Stimulated activated CD8-positive, alpha-beta memory T cell treated with anti-CD3 and anti-CD28 coated beads, Interleukin-15, amount 100 ng/mL, for 48 hours (primary cell): ENCODE results near the gene SMARCD3.

Experiments
- DNase-seq, 2 donors: peaks; one replicate each; pipeline ENCODE4 v3.0.0-alpha.2; 2020; ENCODE audit warnings: low read depth in 2 of 2

Gene SMARCD3

DNA sequence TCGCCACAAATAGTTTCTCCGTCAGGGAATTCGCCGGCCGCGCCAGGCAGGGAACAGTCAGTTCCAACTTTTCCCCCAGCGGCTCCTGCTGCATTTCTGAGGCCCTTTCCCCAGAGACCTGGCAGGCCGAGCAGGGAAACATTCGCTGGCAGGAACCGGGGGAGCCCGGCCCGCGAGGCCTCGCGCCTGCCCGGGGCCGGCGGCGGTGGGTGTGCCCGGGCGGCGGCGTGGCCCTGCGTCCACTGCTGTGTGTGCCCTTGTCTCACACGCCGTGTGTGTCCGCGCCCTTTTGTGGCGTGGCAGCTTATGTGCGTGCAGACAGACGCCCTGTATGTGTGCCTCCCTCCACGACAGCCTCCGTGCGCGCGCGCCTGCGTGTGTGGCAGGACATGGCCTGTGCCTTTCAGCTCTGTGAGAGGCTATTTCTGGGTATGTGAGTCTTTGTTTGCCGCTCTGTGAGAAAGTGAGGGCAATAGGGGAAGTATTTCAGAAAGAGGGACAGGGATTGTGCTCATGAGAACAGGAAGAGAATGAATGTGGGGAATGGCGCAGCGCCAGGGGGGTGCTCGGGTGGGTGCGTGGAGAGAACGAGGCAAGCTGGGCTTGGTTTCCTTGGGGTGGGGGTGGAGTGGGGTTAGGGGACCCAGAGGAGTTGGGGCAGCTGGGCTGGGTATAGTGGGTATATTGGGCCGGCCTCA lies 689 bp upstream of the SMARCD3 start:
- DNase-seq = no peak

DNA sequence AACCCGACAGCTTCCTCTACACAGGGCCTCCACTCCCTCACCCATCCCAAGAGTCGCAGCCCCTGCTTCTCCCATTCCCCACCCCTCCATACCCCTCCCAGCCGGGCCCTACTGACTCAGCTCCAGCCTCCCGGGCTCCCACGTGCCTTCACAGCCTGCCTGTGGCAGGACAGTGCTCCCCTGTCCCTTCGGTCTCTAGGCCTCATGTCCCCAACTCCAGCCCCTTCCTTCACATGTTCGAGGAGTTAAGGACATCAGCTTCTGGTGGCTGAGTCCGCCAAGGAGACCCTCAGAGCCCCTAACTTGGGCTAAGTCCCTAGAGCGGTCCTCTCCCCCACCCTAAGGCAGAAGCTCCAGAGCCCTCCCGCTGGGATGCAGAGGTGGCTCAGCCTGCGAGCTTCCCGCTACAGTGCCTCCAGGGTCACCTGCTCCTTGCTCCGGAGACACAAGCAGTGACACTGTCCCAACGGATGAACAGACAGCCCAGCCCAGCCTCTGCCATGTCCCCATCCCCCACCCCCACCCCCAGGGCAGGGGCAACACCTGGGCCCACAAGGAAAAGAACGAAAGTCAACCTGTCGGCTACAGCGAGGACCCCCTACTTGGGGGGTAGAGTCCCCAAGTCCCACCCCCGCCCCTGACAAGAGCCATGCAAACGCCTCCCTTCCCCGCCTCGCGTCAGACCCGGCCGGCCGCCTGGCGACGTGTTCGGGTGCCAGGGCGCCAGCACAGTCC lies 716 bp downstream of the SMARCD3 start:
- DNase-seq = no peak

DNA sequence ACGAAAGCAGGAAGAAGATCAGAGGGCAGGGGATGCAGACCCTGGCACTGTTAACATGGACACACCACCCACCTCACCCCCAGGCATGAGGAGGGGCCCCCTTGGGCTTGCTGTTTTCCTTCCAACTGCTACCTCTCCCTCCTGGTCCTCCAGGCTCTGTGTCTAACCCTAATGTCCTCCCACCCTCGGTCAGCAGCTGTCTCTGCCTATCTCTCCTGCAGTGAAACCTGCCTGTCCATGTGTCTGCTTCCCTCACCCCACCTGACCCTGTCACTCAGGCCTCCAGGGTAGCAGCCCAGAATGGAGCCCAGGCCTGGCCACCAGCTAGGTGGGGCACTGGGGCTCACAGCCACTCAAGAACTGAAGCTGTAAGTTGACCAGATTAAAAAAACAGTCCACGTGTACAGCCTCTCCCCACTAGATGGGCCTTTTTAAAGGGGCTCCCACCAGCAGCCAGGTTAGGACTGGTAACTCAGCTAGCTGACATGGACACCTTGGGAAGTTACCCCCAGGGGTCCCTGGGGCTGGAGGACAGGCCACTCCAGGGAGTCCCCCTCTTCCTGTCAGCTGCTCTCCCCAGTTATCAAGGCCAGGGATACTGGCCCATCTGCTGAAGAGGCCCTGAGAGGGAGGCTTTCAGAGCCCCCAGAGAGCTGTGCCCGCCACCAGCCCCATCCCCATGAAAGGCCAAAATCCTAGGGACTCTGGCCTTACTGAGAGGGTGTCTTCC lies 1.5 kb downstream of the SMARCD3 start:
- no peak for DNase-seq

DNA sequence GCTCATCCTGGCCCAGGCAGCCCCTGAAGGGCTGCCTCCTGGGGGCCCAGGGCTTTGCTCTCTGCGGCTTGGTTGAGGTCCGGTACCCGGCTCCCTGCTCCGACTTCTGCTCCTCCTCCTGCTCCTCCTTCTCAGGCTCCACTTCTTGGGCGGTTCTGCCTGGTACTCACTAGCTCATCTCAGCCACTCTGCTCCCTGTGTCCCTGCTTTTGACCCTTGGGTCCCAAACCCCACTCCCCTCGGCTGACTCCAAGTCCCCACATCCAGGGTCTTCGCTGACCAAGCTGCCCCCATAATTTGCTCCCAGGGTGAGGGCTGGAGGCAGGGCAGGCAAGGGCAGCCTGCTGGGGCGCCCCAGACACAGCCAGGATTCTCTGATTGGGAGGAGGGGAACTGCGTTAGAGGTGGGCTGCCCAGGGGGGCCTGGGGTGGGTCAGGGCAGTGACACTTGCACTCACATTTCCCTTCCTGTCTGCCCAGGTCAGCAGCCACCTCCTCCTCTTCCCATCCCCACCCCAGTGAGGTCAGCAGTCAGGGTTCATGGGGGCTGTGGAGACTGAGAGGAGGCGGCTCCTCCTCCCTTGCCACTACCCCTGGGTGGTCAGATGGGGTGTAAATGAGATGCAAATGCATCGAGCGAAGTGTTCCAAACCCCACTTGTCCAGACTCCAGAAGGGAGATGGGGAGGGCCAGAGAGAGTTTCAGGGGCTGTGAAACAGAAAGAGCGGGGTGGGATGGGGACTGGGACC lies 2.2 kb downstream of the SMARCD3 start:
- DNase-seq = no peak

DNA sequence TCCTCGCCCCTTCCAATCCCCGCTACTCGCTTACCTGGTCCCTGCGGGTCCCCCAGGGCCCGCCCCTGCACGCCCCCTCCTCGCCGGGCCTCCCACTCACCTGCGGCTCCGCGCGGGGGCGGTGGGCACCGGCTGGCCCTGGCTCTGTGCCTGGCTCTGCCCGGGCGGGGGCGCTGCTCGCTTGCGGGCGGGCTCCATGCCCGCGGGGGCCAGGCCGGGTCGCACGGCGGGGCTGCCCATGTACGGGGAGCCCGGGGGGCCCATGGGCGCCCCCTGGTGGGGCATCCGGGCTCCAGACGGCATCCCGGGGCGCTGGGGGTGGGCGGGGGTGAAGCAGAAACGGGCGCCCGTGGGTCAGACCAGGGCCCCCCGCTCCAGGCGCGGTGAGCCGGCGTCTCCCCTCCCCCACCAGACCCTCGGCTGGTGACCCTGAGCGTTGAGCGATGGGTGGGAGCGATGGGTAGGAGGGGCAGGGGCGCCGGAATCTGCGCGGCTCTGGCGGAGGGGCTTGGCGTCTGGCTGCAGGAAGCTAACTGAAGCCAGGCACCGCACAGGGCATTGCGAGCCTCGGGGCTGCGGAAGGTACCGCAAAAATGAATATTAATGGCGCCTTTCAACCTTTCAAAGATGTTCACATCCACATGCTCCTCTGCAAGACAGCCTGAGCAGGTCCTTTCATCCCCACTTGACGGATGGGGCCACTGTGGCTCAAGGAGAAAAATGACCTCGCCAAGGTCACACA lies 3.0 kb downstream of the SMARCD3 start:
- DNase-seq = peak; percentile 49 to 52

DNA sequence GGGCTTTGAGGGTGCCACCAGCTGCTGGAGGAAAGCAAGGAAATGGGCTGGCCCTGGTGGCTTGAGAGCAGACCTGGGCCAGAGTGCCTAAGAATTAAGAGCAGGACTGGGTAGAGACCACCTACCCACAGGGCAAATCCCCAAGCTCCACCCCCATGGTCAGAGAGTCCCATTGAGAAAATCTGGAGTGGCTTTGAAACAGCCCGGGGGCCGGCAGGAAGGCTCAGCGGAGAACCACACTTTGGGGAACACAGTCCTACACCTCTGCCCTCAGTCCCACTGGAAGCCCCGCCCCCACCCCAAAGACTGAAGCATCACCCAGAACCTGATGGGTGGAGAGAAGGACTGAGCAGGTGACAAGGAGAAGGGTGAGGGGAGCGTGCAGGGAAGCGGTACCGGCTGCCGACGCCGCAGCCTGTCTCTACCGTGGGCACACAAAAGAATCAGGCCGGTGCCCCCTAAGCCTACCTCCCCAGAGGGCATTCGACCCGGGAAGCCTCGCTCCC lies 3.6 kb downstream of the SMARCD3 start:
- no peak for DNase-seq

DNA sequence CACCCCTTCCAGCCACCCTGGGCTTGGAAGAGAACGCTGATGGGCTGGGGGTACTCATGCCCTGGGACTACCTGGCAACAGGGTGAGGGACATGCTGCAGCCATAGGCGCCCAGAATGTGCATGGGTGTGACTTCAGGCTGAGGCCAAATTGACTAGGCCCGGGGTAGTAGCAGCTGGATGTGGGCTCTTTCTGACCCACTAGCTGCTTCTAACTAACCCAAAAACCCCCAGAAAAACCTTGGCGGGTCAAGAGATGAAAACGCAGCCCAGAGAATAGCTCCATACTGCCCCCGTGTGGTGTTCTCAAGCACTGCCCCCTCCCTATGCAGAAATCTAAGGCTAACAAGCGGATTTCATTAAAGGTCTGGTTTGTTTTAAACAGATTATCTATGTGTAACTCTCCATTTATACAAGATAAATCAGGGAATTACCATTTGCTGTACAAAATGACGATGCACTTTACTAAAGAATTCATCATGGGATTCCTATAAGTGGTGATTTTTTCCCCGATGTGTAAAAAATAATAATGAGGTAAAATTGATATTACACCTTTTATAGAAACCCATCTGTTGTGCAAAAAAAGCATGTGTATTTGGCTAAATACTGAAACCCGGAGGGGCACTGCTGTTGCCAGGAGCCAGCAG lies 4.2 kb downstream of the SMARCD3 start:
- no peak for DNase-seq

DNA sequence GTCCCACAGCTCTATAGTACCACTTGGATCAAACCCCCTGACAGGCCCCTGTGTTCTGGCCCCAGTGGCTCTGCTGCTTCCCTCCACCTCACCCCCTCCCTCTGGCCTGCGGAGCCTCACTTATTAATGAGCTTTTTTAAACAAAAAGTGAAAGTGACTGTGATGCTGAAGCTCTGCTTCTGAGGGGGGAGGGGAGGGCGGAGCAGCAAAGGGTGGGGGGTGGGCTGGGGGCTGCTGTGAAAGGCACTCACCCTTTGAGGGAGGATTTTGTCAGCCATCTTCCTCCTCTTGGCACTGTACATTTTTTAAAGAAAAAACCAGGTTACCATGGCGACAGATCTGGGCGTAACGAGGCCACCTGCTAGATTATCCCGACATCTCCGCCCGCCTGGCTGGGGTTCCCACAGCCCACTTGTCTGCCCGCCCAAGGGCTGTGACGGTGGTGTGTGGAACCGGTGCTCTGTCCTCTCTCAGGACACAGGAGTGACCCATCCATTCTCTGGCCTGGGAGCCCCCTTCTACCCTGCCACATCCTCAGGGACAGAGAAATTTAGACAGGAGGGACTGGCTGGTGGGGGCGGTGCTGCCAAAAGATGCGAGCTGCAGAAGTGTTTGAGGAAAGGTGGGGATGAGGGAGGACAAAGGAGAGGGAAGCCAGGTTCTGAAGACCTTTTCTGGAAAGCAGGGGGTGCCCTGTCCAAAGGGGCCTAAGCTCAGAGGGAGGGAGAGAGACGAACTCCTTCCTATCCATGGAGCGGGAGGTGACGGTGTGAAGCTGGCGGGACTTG lies 4.9 kb downstream of the SMARCD3 start:
- no peak for DNase-seq

DNA sequence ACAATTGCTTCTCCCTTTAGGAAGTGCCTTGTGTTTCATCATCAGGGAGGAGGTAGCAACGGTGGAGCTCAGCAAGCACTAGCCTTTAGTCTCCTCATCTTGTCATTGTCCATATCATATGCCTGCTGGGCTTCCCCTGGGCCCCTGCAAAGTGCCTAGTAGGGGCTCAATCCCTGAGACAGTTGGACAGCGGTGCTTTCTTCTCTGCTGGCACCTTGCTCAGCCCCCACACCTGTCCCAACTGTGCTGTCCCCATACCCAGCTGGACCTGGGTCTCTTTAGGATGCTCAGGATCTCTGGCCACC lies 5.5 kb downstream of the SMARCD3 start:
- no peak for DNase-seq

DNA sequence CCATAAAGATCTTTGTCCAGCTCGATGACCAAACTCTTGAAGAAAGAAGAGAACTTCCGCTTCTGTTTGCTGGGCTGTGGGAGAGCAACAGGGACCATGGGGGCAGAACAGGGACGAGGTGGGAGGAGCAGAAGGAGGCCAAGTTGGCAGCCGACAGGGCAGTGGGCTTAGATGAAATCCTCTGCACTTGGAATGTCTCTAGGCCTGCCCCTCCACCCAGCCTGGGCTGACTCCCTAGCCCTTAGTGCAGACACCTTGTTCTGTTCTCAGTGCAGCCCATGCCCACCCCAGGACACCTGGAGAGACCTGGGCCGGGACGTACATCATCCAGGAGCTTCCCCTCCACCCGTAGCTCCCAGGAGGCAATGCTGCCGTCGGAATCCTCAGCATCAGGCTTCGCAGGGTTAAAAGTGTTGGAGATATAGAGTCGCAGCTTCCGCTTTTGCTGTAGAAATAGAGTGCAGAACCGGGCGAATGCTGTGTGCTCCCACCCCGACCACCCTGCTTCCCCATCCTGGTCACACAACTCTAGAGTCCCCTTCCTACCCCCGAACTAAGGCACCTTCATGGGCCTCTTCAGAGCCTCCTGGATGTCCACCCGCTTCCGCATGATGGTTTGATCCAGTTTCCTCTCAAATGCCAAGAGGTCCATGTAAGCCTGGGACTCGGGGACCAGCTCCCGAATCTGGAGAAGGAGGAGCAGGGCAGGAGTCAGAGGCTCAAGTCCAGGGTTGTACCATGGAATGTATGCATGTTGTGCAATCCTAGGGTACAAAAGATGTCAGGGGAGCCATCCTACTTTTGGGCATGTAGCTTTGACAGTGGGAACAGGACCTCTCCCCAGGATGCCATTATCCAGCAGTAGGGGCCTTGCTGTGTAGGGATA lies 6.1 kb downstream of the SMARCD3 start:
- no peak for DNase-seq

DNA sequence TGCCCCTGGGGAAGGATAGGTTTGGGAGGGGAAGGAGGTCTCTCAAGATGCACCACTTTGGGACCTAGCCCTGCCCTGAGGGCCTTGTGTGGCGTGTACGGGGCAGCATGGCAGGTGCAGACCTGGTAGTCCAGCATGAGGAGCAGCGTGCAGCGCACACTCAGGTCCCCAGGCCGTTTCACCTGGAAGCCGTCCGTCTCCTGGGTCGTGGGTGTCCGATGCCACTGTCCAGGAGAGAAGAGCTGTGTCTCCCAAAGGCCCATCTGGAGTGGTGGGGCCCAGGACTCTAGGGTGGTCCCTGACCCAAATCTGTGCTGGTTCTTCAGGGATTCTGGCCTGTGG lies 6.8 kb downstream of the SMARCD3 start:
- DNase-seq = no peak

DNA sequence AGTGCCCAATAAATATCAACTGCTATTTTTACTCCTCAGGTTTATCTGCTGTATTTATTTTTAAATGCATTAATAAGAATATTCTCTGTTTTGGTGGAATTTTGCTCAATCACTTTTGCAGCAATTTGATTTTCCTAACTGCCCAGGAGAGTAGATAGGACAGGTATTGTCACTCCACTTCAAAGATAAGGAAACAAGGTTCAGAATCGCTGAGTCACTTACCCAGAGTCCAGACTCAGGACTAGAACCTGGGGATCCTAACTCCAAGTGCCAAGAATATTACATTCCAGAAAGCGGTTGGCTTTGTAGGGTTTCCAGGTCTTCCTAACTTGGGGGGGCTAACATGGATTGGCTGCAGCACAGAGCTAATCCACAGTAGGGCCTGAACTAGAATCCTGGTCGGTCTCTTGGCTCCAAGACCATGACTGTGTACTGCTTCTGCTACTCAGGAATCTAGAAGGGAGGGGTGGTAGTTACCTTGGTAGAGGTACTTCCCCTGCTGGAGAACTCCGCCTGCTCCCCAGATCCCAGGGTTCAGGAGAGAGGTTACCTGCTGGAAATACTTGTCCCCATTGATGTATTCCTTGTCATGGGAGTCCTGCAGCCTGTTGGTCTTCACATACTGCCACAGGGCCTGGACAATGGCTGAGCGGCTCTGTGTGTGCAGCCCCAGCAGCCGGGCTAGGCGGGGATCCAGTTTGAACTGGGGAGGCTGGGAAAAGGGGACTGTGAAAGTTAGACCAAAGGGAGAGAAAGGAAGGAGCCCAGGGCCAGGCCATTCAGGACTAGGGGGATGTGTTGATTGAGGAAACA lies 7.3 kb downstream of the SMARCD3 start:
- no peak for DNase-seq

DNA sequence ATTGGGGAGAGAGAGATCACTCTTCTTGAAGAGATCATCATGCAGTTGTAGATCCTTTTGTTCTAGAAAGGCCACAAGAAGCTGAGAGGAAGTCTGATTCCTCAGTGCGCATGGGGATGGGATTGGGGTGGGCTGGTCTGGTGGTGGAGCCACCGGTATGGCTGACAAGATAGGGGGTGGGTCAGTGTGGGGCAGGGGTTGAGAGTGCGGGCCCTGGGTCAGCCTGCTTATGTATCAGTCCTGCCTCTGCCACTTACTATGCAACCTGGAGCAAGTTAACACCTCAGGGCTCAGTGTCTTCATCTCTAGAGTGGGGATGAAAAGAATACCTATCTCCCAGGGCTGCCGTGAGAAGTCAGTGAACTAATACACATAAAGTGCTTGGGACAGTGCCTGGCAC lies 8.0 kb downstream of the SMARCD3 start:
- no peak for DNase-seq

DNA sequence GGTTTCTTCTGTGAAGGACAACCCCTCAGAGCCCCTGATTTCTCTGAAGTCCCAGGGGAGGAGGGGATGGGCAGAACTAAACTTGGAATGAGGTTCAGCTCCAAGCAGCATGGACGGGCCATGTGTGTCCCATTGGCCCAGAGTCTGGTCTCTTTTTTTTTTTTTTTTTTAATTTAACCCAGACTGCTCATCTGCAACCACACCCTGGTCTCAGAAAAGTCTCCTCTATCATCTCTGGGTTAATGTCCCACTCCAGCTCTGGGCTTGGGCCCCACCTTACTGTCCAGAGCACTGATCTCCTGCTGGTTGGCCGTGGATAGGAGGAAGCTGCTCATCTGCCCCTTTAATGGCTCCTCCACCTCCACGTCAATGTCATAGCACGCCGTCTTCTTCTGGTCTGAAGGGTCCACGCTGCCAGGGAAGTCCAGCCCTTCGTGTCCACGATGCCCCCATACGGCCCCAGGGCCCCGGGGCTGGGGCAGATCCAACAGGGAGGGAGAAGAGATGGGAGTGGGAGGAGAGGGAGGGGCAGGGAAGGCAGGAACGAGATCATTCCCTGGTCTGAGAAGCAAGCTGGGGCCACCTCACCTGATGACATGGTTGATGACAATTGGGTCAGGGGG lies 8.5 kb downstream of the SMARCD3 start:
- no peak for DNase-seq

DNA sequence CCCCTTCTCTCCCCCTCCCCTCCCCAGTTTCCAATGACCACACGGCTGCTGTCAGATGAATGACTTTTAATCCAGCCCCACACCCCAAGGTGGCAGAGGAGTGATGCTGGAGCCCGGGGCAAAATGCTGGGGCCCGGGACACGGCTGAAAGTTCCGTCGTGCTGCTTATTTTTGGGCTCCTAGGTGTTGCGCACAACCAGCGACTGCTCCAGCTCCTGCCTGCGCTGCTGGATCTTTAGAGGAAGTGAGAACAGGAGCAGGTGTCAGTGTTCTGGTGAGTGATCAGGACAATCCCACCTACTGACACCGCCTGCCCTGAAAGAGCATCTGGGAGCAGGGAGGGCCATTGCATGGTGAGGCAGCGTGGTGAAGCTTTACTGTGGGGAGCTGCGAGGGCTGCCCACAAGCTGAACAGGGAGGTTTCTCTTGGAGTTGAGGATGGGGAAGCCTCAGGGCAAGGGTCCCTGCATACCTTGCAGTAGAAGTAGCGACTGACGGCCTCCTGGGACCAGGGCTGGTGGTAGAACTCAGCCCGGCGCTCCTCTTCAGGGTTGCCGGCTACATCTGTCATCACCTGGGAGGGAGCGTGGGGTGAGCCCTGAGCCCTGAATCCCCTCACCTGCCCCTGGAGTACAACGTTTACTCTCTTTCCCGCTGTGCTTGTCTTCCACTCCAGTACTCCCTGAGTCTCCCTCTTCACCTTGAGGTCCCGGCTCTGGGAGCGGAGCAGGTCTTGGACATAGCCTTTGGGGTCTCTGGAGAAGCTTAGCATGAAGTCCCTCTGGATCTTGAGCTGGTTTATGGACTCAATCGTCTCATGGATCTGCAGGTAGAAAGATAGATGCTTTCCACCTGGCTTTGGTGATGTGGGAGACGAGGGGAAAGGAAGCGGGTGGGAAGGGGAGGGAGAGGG lies 9.3 kb downstream of the SMARCD3 start:
- DNase-seq = no peak

DNA sequence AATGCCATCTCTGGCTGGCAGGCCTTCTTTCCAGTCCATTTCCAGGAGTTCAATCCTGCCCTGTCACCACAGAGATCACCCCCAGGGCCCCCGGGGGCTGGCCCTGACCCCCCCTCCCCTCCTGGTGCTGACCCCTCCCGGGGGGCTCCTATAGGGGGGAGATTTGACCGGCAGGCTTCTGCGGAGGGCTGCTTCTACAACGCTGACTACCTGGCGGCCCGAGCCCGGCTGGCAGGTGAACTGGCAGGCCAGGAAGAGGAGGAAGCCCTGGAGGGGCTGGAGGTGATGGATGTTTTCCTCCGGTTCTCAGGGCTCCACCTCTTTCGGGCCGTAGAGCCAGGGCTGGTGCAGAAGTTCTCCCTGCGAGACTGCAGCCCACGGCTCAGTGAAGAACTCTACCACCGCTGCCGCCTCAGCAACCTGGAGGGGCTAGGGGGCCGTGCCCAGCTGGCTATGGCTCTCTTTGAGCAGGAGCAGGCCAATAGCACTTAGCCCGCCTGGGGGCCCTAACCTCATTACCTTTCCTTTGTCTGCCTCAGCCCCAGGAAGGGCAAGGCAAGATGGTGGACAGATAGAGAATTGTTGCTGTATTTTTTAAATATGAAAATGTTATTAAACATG lies 10.2 kb downstream of the SMARCD3 start:
- no peak for DNase-seq
